ENCODE data around the gene TRIM32.

- TF ChIP-seq, protein P1, sequence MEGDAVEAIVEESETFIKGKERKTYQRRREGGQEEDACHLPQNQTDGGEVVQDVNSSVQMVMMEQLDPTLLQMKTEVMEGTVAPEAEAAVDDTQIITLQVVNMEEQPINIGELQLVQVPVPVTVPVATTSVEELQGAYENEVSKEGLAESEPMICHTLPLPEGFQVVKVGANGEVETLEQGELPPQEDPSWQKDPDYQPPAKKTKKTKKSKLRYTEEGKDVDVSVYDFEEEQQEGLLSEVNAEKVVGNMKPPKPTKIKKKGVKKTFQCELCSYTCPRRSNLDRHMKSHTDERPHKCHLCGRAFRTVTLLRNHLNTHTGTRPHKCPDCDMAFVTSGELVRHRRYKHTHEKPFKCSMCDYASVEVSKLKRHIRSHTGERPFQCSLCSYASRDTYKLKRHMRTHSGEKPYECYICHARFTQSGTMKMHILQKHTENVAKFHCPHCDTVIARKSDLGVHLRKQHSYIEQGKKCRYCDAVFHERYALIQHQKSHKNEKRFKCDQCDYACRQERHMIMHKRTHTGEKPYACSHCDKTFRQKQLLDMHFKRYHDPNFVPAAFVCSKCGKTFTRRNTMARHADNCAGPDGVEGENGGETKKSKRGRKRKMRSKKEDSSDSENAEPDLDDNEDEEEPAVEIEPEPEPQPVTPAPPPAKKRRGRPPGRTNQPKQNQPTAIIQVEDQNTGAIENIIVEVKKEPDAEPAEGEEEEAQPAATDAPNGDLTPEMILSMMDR (IDR thresholded peaks at IDR 0.05 in 4 of 5, conservative IDR thresholded peaks at IDR 0.05 in 1 of 5), result no peak
- no peak for TF ChIP-seq POLR2A (IDR thresholded peaks at IDR 0.05)
Measured at GRCh38 chr9:116721411-116721810, 34.3 kb downstream of the TRIM32 start.
